ENCODE data around the gene IL11RA.

Gene IL11RA
- total RNA-seq, result 8.8 to 25.4 (median 21.1) reads per million in 4 donors

GRCh38 chr9:34651876-34652601 lies at the start of gene IL11RA:
IL11RA (plus strand) TSS chr9:34652185; CDS start chr9:34655218, 3,033 bp downstream.
- DNase-seq, result peak in 1 of 5 donors; percentile 44

- peak; percentile 51 to 77 (median 65) for DNase-seq
Observed at GRCh38 chr9:34603610-34604231, 48.3 kb upstream of the IL11RA start.

- no peak for DNase-seq
Observed at GRCh38 chr9:34606190-34606589, 45.8 kb upstream of the IL11RA start.

GRCh38 chr9:34606905-34607304 lies 45.1 kb upstream of the IL11RA start:
- DNase-seq, result no peak

GRCh38 chr9:34607331-34607730 lies 44.7 kb upstream of the IL11RA start:
- DNase-seq, result no peak

- DNase-seq, result no peak
Observed at GRCh38 chr9:34610434-34611206, 41.4 kb upstream of the IL11RA start.

- DNase-seq, result no peak
Observed at GRCh38 chr9:34611251-34611810, 40.7 kb upstream of the IL11RA start.

GRCh38 chr9:34611811-34612787 lies 39.9 kb upstream of the IL11RA start, which contains the start of gene RPP25L:
RPP25L (minus strand) TSS chr9:34612097; CDS start chr9:34611296, 801 bp downstream.
- DNase-seq, result peak; percentile 75 to 85 (median 80)

GRCh38 chr9:34612788-34613390 lies 39.1 kb upstream of the IL11RA start:
- peak; percentile 36 to 65 (median 59) for DNase-seq

GRCh38 chr9:34615132-34615531 lies 36.9 kb upstream of the IL11RA start:
- DNase-seq, result no peak

- DNase-seq, result peak; percentile 81 to 95 (median 88)
Observed at GRCh38 chr9:34620061-34620994, 31.7 kb upstream of the IL11RA start, which contains the start of gene DCTN3. DCTN3 (minus strand) TSS chr9:34620495; CDS start chr9:34620464, 31 bp downstream.

- DNase-seq, result no peak
Observed at GRCh38 chr9:34623374-34624235, 28.4 kb upstream of the IL11RA start.

GRCh38 chr9:34624475-34625185 lies 27.4 kb upstream of the IL11RA start:
- no peak for DNase-seq

GRCh38 chr9:34625186-34625486 lies 26.8 kb upstream of the IL11RA start:
- no peak for DNase-seq

- DNase-seq, result no peak
Observed at GRCh38 chr9:34627716-34628655, 24.0 kb upstream of the IL11RA start.

- peak in 3 of 5 donors; percentile 18 to 53 (median 27) for DNase-seq
Observed at GRCh38 chr9:34628656-34629490, 23.1 kb upstream of the IL11RA start, which contains the start of gene ARID3C. ARID3C (minus strand) TSS chr9:34629066; CDS start chr9:34628014, 1,052 bp downstream.

Measured in T-helper 1 cell (primary cell).